ENCODE data around the gene CPPED1. TPM values are rescaled to one million over a fixed set of nuclear protein-coding genes. Genes with fewer than 3 reads are reported as not detected.

The CPPED1 gene
- total RNA-seq, 2 donors from 2014 or later = 3.3 to 4.4 TPM

DNA sequence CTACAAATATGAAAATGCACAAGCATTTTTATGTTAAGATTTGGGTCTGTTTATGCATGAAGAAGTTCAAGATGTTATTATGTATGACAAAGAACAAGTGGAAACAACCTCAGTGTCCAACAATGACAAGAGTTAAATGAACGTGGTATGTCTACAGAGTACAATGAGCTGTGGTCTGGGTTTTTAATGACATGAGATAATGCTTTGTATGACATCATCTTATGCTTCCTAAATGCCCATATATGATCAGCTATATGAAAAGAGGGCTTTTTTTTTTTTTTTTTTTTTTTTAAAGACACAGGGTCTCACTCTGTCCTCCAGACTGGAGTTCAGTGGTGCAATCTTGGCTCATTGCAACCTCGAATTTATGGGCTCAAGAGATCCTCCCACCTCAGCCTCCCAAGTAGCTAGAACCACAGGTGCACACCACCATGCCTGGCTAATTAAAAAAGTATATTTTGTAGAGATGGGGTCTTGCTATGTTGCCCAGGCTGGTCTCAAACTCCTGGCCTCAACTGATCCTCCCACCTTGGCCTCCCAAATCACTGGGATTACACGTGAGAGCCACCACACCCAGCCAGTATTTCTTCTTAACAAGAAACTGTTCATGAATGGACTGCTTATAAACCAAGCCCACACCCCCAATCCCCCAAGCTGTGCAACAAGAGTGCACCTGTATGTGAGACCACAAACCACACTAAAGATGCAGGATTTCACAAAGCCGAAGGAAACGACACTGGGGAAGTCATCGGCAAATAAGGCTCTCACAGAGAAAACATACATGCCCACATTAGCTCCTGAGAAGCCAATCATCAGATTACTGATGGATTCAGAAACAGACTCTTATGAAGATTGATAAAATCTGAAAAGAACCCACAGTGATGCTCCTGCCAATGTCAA, 114.5 kb downstream of the CPPED1 start:
- intact Hi-C loops (cut with DNase I) = no loop called here
- WGBS, 2 donors = 80 to 82% methylated on average over 5 to 6 of the region's 6 CpGs
- H3K9me3 ChIP-seq = no peaks in the 10 kb centered on the region
- no peak overlapping the region for H3K27ac ChIP-seq
- DNase-seq = no peak
- no peak overlapping the region for H3K4me3 ChIP-seq
- H3K36me3 ChIP-seq (replicated peaks in 1 of 2; ENCODE audit: insufficient read depth in 1 of 2, low read depth in 2 of 2) = no peaks in the 10 kb centered on the region
- H3K27me3 ChIP-seq = no peaks in the 10 kb centered on the region
- H3K4me1 ChIP-seq = no peaks in the 10 kb centered on the region
- no peak for ATAC-seq
- TF ChIP-seq POLR2A (IDR thresholded peaks at IDR 0.05) = no peak
- TF ChIP-seq, protein P1, sequence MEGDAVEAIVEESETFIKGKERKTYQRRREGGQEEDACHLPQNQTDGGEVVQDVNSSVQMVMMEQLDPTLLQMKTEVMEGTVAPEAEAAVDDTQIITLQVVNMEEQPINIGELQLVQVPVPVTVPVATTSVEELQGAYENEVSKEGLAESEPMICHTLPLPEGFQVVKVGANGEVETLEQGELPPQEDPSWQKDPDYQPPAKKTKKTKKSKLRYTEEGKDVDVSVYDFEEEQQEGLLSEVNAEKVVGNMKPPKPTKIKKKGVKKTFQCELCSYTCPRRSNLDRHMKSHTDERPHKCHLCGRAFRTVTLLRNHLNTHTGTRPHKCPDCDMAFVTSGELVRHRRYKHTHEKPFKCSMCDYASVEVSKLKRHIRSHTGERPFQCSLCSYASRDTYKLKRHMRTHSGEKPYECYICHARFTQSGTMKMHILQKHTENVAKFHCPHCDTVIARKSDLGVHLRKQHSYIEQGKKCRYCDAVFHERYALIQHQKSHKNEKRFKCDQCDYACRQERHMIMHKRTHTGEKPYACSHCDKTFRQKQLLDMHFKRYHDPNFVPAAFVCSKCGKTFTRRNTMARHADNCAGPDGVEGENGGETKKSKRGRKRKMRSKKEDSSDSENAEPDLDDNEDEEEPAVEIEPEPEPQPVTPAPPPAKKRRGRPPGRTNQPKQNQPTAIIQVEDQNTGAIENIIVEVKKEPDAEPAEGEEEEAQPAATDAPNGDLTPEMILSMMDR (IDR thresholded peaks at IDR 0.05) = no peak

DNA sequence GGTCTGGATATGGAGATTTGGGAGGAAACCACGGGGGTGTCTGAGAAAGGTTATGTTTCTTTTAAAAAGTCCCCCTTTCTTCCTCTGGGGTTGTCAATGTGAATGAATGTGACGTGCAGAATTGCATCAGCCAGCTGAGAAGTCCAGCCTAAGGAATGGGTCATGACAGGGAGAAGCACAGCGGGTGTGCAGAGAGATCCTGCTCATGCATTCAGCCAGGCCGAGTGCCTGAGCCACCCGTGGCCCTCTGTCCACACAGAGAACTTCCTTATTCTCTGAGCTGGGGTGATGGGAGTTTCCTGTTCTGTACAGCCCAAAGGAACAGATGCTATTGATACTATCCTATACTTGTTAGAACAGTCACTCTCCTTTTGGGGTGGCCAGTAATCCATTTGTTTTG, 117.9 kb downstream of the CPPED1 start:
- intact Hi-C loops (cut with DNase I) = no loop called here
- Histone ChIP-seq H3K4me1 (no peaks in the 10 kb centered on the region), H3K9me3 (no peaks in the 10 kb centered on the region), H3K36me3 (replicated peaks in 1 of 2; ENCODE audit: insufficient read depth in 1 of 2, low read depth in 2 of 2) (no peaks in the 10 kb centered on the region), H3K4me3 (no peak overlapping the region), H3K27ac (no peak overlapping the region), H3K27me3 (no peaks in the 10 kb centered on the region)
- WGBS, 2 donors = 68 to 79% methylated on average over 5 of the region's 5 CpGs
- ATAC-seq (no peak), DNase-seq (peak in 1 of 4 donors; percentile 37)
- TF ChIP-seq, protein P1 (IDR thresholded peaks at IDR 0.05) = no peak
- TF ChIP-seq POLR2A (IDR thresholded peaks at IDR 0.05) = no peak

DNA sequence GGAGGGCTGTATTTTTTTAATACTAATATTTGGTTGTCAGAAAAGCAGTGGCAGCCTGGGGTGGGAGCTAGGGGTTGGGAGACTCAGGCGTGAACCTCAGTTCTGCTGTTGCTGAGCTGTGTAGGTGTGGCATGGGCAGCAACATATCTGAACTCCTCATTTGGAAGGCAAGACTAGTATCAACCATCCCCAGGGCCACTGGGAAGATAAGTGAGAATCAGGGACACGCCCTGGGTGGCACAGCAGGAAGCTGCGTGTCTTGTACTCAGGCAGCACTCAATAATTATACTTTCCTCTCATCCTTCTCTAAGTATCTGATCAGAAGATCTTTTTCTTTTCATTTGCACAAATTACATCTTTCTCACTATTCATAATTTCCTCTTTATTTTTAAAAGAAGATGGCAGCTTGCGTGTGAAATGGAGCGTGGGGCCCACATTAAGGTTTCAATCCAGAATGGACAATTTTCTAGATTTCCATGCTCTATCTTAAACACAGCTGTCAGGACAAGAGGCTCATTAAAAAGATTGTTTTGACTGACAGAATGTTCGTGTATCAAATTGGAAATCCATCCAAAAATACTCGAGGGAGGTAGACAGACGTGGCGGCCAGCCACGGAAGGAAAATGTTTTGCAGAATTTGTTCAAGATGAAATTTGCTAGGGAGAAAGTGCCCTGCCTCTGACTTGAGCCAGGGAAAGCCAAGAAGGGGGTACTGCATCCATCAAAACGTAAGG, 121.1 kb downstream of the CPPED1 start:
- no peak for ATAC-seq
- intact Hi-C loops (cut with DNase I) = no loop called here

DNA sequence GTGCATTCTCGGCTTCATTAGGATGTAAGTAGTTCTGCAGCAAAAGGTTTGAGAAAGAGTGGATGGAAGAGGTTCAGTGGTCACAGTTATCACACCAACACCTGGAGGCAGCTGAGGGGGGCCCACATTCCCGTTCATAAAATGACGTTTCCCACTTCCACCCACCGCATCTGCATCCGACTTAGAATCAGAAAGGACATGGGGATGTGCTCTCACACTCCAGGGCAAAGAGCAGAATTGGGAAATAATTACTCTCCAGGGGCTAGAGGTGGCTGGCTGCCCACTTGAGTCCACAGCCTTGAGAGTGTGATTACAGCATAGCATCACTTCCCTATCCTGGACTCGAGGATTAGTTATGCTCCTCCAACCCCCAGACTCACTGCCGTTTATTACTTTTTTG, 122.0 kb downstream of the CPPED1 start:
- no peaks in the 10 kb centered on the region for H3K36me3 ChIP-seq (replicated peaks in 1 of 2; ENCODE audit: insufficient read depth in 1 of 2, low read depth in 2 of 2)
- no peaks in the 10 kb centered on the region for H3K27me3 ChIP-seq
- intact Hi-C loops (cut with DNase I) = no loop called here
- no peak for ATAC-seq
- DNase-seq = no peak
- WGBS, 2 donors = 80 to 85% methylated on average over 7 of the region's 7 CpGs
- no peaks in the 10 kb centered on the region for H3K4me1 ChIP-seq
- no peak overlapping the region for H3K4me3 ChIP-seq
- H3K9me3 ChIP-seq = no peaks in the 10 kb centered on the region
- TF ChIP-seq, protein P1 (IDR thresholded peaks at IDR 0.05) = no peak
- no peak for TF ChIP-seq POLR2A (IDR thresholded peaks at IDR 0.05)
- no peak overlapping the region for H3K27ac ChIP-seq

More for the DNA sequence above, 121.1 kb downstream of the CPPED1 start:
- H3K27me3 ChIP-seq = no peaks in the 10 kb centered on the region
- no peak overlapping the region for H3K27ac ChIP-seq
- H3K4me3 ChIP-seq = no peak overlapping the region
- no peaks in the 10 kb centered on the region for H3K36me3 ChIP-seq (replicated peaks in 1 of 2; ENCODE audit: insufficient read depth in 1 of 2, low read depth in 2 of 2)
- no peaks in the 10 kb centered on the region for H3K9me3 ChIP-seq
- DNase-seq = no peak
- TF ChIP-seq, protein P1 (IDR thresholded peaks at IDR 0.05) = no peak
- TF ChIP-seq POLR2A (IDR thresholded peaks at IDR 0.05) = no peak
- 89% methylated on average over 11 of the region's 11 CpGs for WGBS, 2 donors
- H3K4me1 ChIP-seq = no peaks in the 10 kb centered on the region
